DND-41 (cell line): Measurements from ENCODE around the gene NGLY1.

Experiments used
- ATAC-seq: fragments of 200-7000 bp; cut with Tn5 transposase; 3 replicates; pipeline ENCODE4 v1.9.1; 2021; ENCODE audit warnings: low read depth; ENCODE audit not compliant: insufficient read depth
- DNase-seq: peaks from one replicate; pipeline ENCODE4 v3.0.0-alpha.2; 2020
- H2AFZ ChIP-seq: 2 replicates; pipeline ENCODE4 v1.6.0; 2012; ENCODE audit warnings: low read depth, low read length
- H3K27ac ChIP-seq: 2 replicates; pipeline ENCODE4 v1.5.1; 2012; ENCODE audit warnings: low read length, inconsistent platforms
- H3K27me3 ChIP-seq: fragments of 200-600 bp; sonication (generic); 2 replicates; pipeline ENCODE4 v1.6.0; 2012; ENCODE audit warnings: low read length, mild to moderate bottlenecking, inconsistent platforms; ENCODE audit not compliant: insufficient read depth, poor library complexity
- H3K36me3 ChIP-seq: 2 replicates; pipeline ENCODE4 v1.5.1; 2012; ENCODE audit warnings: low read length, inconsistent platforms; ENCODE audit not compliant: insufficient read depth
- H3K4me1 ChIP-seq: 2 replicates; pipeline ENCODE4 v1.5.1; 2012; ENCODE audit warnings: mild to moderate bottlenecking, low read length; ENCODE audit not compliant: insufficient read depth
- H3K4me2 ChIP-seq: 2 replicates; pipeline ENCODE4 v1.6.0; 2012; ENCODE audit warnings: mild to moderate bottlenecking, moderate library complexity, low read length, inconsistent platforms; ENCODE audit not compliant: insufficient read depth
- H3K4me3 ChIP-seq, 2 experiments: fragments of 200-600 bp in 1 of 2; shearing (Covaris generic) in 1 of 2; 2 replicates each; pipeline ENCODE4 v1.5.1; 2012 to 2016; ENCODE audit warnings: inconsistent platforms in 2 of 2, low read length in 2 of 2, mild to moderate bottlenecking in 2 of 2, low read depth in 1 of 2, moderate library complexity in 1 of 2
- H3K79me2 ChIP-seq: 2 replicates; pipeline ENCODE4 v1.6.0; 2012; ENCODE audit warnings: low read length, inconsistent platforms; ENCODE audit not compliant: insufficient read depth
- H3K9ac ChIP-seq: 2 replicates; pipeline ENCODE4 v1.6.0; 2012; ENCODE audit warnings: low read depth, mild to moderate bottlenecking, inconsistent platforms, low read length, moderate library complexity
- H3K9me3 ChIP-seq: 2 replicates; pipeline ENCODE4 v1.5.1; 2012; ENCODE audit warnings: low read length, moderate library complexity, mild to moderate bottlenecking, inconsistent platforms; ENCODE audit not compliant: insufficient read depth, severe bottlenecking
- H4K20me1 ChIP-seq: 2 replicates; pipeline ENCODE4 v1.6.0; 2012; ENCODE audit warnings: low read length; ENCODE audit not compliant: insufficient read depth
- CTCF ChIP-seq: IDR thresholded peaks from 2 replicates; pipeline ENCODE4 v1.5.1; 2012; ENCODE audit warnings: borderline replicate concordance, low read length, moderate library complexity, mild to moderate bottlenecking; ENCODE audit not compliant: poor library complexity, severe bottlenecking; ENCODE audit errors: extremely low read depth
- EZH2 ChIP-seq: IDR thresholded peaks from 3 replicates; pipeline ENCODE4 v1.6.1; 2012; ENCODE audit warnings: borderline replicate concordance, low read depth, mild to moderate bottlenecking, moderate library complexity, low read length, inconsistent platforms; ENCODE audit not compliant: severe bottlenecking

Gene NGLY1

DNA sequence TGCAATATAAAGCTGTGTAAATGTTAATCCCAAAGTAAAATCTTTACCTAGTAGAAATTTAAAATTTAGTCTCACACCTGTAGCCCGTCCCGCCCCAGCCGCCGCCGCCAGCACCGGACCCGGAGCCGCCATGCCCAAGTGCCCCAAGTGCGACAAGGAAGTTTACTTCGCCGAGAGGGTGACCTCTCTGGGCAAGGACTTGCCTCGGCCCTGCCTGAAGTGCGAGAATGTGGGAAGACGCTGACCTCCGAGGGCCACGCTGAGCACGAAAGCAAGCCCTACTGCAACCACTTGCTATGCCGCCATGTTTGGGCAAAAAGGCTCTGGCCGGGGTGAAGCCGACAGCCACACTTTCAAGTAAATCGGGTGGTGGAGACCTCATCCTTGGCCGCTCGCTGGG, 96.5 kb downstream of the NGLY1 start:
- ATAC-seq, result no peak
- Histone ChIP-seq H3K9me3 (no peaks in the 10 kb centered on the region), H2AFZ (no peak overlapping the region), H3K4me1 (no peaks in the 10 kb centered on the region), H3K4me2 (no peak overlapping the region), H3K79me2 (no peaks in the 10 kb centered on the region), H3K36me3 (no peaks in the 10 kb centered on the region), H3K9ac (no peak overlapping the region), H3K27me3 (no peaks in the 10 kb centered on the region), H4K20me1 (no peaks in the 10 kb centered on the region), H3K27ac (no peak overlapping the region), H3K4me3 (no peak overlapping the region)
- DNase-seq, result no peak
- TF ChIP-seq EZH2 (no peak), CTCF (no peak)

- no peaks in the 10 kb centered on the region for H3K79me2 ChIP-seq
- ATAC-seq (no peak), DNase-seq (no peak)
- no peak for TF ChIP-seq CTCF
- no peak for TF ChIP-seq EZH2
- no peaks in the 10 kb centered on the region for H3K4me1 ChIP-seq
- no peak overlapping the region for H3K27ac ChIP-seq
- H3K4me2 ChIP-seq, result no peak overlapping the region
- H4K20me1 ChIP-seq, result no peaks in the 10 kb centered on the region
- no peaks in the 10 kb centered on the region for H3K27me3 ChIP-seq
- H3K36me3 ChIP-seq, result no peaks in the 10 kb centered on the region
- H3K9me3 ChIP-seq, result no peaks in the 10 kb centered on the region
- H2AFZ ChIP-seq, result no peak overlapping the region
- no peak overlapping the region for H3K9ac ChIP-seq
- H3K4me3 ChIP-seq, result no peak overlapping the region
Measured at GRCh38 chr3:25683882-25684281, 99.4 kb downstream of the NGLY1 start.

GRCh38 chr3:25683410-25683809, 99.8 kb downstream of the NGLY1 start:
- no peaks in the 10 kb centered on the region for H3K36me3 ChIP-seq
- no peaks in the 10 kb centered on the region for H3K79me2 ChIP-seq
- H3K27me3 ChIP-seq, result no peaks in the 10 kb centered on the region
- no peak overlapping the region for H2AFZ ChIP-seq
- H3K4me2 ChIP-seq, result no peak overlapping the region
- no peak overlapping the region for H3K27ac ChIP-seq
- no peak for ATAC-seq
- no peaks in the 10 kb centered on the region for H4K20me1 ChIP-seq
- no peaks in the 10 kb centered on the region for H3K9me3 ChIP-seq
- no peak overlapping the region for H3K4me3 ChIP-seq
- no peak for TF ChIP-seq CTCF
- no peak for TF ChIP-seq EZH2
- H3K9ac ChIP-seq, result no peak overlapping the region
- DNase-seq, result no peak
- no peaks in the 10 kb centered on the region for H3K4me1 ChIP-seq
